GM12864 (cell line): ENCODE results near the gene MEF2C.
"Not testable (repeated sequence)": the region's sequence is repeated elsewhere in the genome, so short reads cannot be mapped to it uniquely, and the experiment has no call there.

Source experiments
- DNase-seq: peaks from one replicate; pipeline ENCODE4 v3.0.0-alpha.2; 2011; ENCODE audit warnings: low read depth
- H3K4me3 ChIP-seq: 2 replicates; pipeline ENCODE4 v1.5.1; 2011; ENCODE audit warnings: mild to moderate bottlenecking, low read depth, low read length, control low read depth
- CTCF ChIP-seq: IDR thresholded peaks from 2 replicates; pipeline ENCODE4 v1.5.1; 2011; ENCODE audit warnings: low read depth, mild to moderate bottlenecking, moderate library complexity, low read length, control low read depth, inconsistent platforms; ENCODE audit errors: missing control alignments

Gene MEF2C

GRCh38 chr5:88861231-88861630, 21.8 kb downstream of the MEF2C start:
- H3K4me3 ChIP-seq = no peak overlapping the region
- DNase-seq = no peak
- TF ChIP-seq CTCF = no peak

GRCh38 chr5:88860501-88860900, 22.5 kb downstream of the MEF2C start:
- no peak for TF ChIP-seq CTCF
- DNase-seq = no peak
- H3K4me3 ChIP-seq = no peak overlapping the region

- H3K4me3 ChIP-seq = no peak overlapping the region
- DNase-seq = no peak
- no peak for TF ChIP-seq CTCF
Observed at GRCh38 chr5:88858392-88858791, 24.6 kb downstream of the MEF2C start.

- DNase-seq, H3K4me3 ChIP-seq: not testable (repeated sequence)
Observed at GRCh38 chr5:88856381-88856780, 26.6 kb downstream of the MEF2C start.

GRCh38 chr5:88854769-88855168, 28.2 kb downstream of the MEF2C start:
- H3K4me3 ChIP-seq = no peak overlapping the region
- DNase-seq = no peak
- no peak for TF ChIP-seq CTCF

GRCh38 chr5:88847420-88847819, 35.6 kb downstream of the MEF2C start:
- H3K4me3 ChIP-seq = no peak overlapping the region
- DNase-seq = no peak
- TF ChIP-seq CTCF = no peak

GRCh38 chr5:88846434-88846833, 36.5 kb downstream of the MEF2C start:
- TF ChIP-seq CTCF = no peak
- no peak for DNase-seq
- no peak overlapping the region for H3K4me3 ChIP-seq
